GM12878 (cell line): ENCODE measurements around the gene ARHGEF38. TPM values are rescaled to one million over a fixed set of nuclear protein-coding genes. Genes with fewer than 3 reads are reported as not detected.

Experiments used
- ATAC-seq: fragments of 200-7000 bp; cut with Tn5 transposase; 3 replicates; pipeline ENCODE4 v1.9.1; 2020; ENCODE audit warnings: mild to moderate bottlenecking, moderate library complexity
- BruUV-seq: library from RNA; stranded (reverse); fragments of 400-500 nt; replicated peaks from 2 replicates; lab custom pipeline; 2021; lab: Mats Ljungman, UMichigan
- CTCF ChIA-PET: fragments of 300-600 bp; sonication (Branson Sonifier 250); formaldehyde crosslinking; extraction: SDS; loops from one replicate; lab custom pipeline; 2021; ENCODE audit warnings: inconsistent platforms; lab: Yijun Ruan, JAX
- POLR2A ChIA-PET: fragments of 350-600 bp; formaldehyde crosslinking; extraction: SDS; loops from one replicate; lab custom pipeline; 2021; ENCODE audit warnings: inconsistent platforms; lab: Charles Lee
- RAD21 ChIA-PET: fragments of 300-600 bp; sonication (Branson Sonifier 250); formaldehyde crosslinking; loops from one replicate; lab custom pipeline; 2023; ENCODE audit warnings: antibody characterized with exemption; ENCODE audit not compliant: unreplicated experiment; lab: Charles Lee
- SMC1A ChIA-PET: fragments of 300-600 bp; sonication (Branson Sonifier 250); formaldehyde crosslinking; loops from one replicate; lab custom pipeline; 2023; ENCODE audit not compliant: unreplicated experiment, uncharacterized antibody; lab: Charles Lee
- DNase-seq: peaks from one replicate; pipeline ENCODE4 v3.0.0-alpha.2; 2011; ENCODE audit warnings: low read depth, low spot score
- FAIRE-seq: peaks from 3 replicates; lab custom pipeline; 2011; peaks lifted over from hg19 to GRCh38; lab: Jason Lieb, UNC
- H2AFZ ChIP-seq: 2 replicates; pipeline ENCODE4 v1.6.0; 2011; ENCODE audit warnings: low read depth, low read length, control low read depth; ENCODE audit not compliant: control insufficient read depth
- H3K27ac ChIP-seq: 2 replicates; pipeline ENCODE4 v1.5.1; 2011; ENCODE audit warnings: control low read depth; ENCODE audit not compliant: control insufficient read depth, insufficient read depth
- H3K27me3 ChIP-seq, 2 experiments: replicated peaks in 1 of 2; 2 replicates each; pipeline versions ENCODE4 v1.6.0 to v1.6.1; 2011; ENCODE audit warnings: low read length in 1 of 2; ENCODE audit not compliant: control insufficient read depth in 2 of 2, insufficient read depth in 2 of 2
- H3K36me3 ChIP-seq, 2 experiments: 2 replicates each; pipeline ENCODE4 v1.5.1; 2011; ENCODE audit warnings: low read length in 1 of 2; ENCODE audit not compliant: control insufficient read depth in 2 of 2, insufficient read depth in 2 of 2
- H3K4me1 ChIP-seq: 2 replicates; pipeline ENCODE4 v1.6.1; 2011; ENCODE audit warnings: mild to moderate bottlenecking, low read length, moderate library complexity, mixed read lengths; ENCODE audit not compliant: control insufficient read depth, insufficient read depth
- H3K4me2 ChIP-seq: 2 replicates; pipeline ENCODE4 v1.6.0; 2011; ENCODE audit warnings: control low read depth; ENCODE audit not compliant: control insufficient read depth, insufficient read depth
- H3K4me3 ChIP-seq: fragments of 200-600 bp; sonication (generic); 2 replicates; pipeline ENCODE4 v1.5.1; 2016
- H3K79me2 ChIP-seq: 2 replicates; pipeline ENCODE4 v1.6.0; 2011; ENCODE audit warnings: low read length; ENCODE audit not compliant: control insufficient read depth, insufficient read depth
- H3K9ac ChIP-seq: 2 replicates; pipeline ENCODE4 v1.8.0; 2011; ENCODE audit warnings: low read length, control low read depth, mixed read lengths; ENCODE audit not compliant: control insufficient read depth, insufficient read depth
- H3K9me3 ChIP-seq: replicated peaks from 3 replicates; pipeline ENCODE4 v1.5.1; 2011; ENCODE audit warnings: mild to moderate bottlenecking, low read length; ENCODE audit not compliant: control insufficient read depth, insufficient read depth
- H4K20me1 ChIP-seq: 2 replicates; pipeline ENCODE4 v1.6.0; 2011; ENCODE audit not compliant: control insufficient read depth, insufficient read depth
- BCL11A ChIP-seq: IDR thresholded peaks from 2 replicates; pipeline ENCODE4 v1.6.1; 2011; ENCODE audit warnings: low read depth, low read length
- FOXM1 ChIP-seq: IDR thresholded peaks from 2 replicates; pipeline ENCODE4 v1.6.1; 2012; ENCODE audit warnings: low read depth, mild to moderate bottlenecking, inconsistent platforms, low read length, moderate library complexity
- GATAD2B ChIP-seq: fragments of 450-650 bp; conservative IDR thresholded peaks from 2 replicates; pipeline ENCODE4 v1.6.1; 2017; ENCODE audit warnings: low read depth, mild to moderate bottlenecking, moderate library complexity
- RAD21 ChIP-seq: IDR thresholded peaks from 2 replicates; pipeline ENCODE4 v1.6.1; 2011; ENCODE audit warnings: mild to moderate bottlenecking, low read depth, low read length, moderate library complexity; ENCODE audit not compliant: insufficient read depth
- SIX5 ChIP-seq: IDR thresholded peaks from 2 replicates; pipeline ENCODE4 v1.6.1; 2011; ENCODE audit warnings: mild to moderate bottlenecking, low read depth, low read length, moderate library complexity; ENCODE audit not compliant: severe bottlenecking
- SMC3 ChIP-seq: IDR thresholded peaks from 2 replicates; pipeline ENCODE4 v1.6.1; 2011; ENCODE audit warnings: low read length, improper control_type of control experiment, borderline replicate concordance
- SP1 ChIP-seq: IDR thresholded peaks from one replicate; pipeline ENCODE4 v1.6.1; 2011; ENCODE audit warnings: low read depth, low read length
- ZNF24 ChIP-seq: fragments of 450-650 bp; IDR thresholded peaks from 2 replicates; pipeline ENCODE4 v1.6.1; 2017; ENCODE audit warnings: antibody characterized with exemption, mild to moderate bottlenecking
- WGBS: methylation state at CpG from one replicate; pipeline ENCODE4 v1.1.6; 2016; ENCODE audit warnings: low lambda C conversion rate; ENCODE audit not compliant: insufficient replicate concordance, insufficient coverage; ENCODE audit errors: missing lambda C conversion rate; 5-methylcytosine and 5-hydroxymethylcytosine counted together
- in situ Hi-C: fragments of 300-500 bp; cut with MboI; formaldehyde crosslinking; loops from 9 replicates; pipeline ENCODE4 v1.14.3; 2018; ENCODE audit warnings: mixed read lengths
- intact Hi-C: fragments of 100-400 bp; cut with micrococcal nuclease; formaldehyde crosslinking; loops from one replicate; pipeline ENCODE4 v1.14.2; 2022; ENCODE audit not compliant: unreplicated experiment
- polyA plus RNA-seq, 11 experiments: library from polyadenylated mRNA; depleted of rRNA in 4 of 11; unstranded in 6 of 11; stranded (reverse) in 5 of 11; fragments of >200 nt; fragmentation: Nextera tagmentation in 4 of 11; fragmentation: Illumina TruSeq in 1 of 11; extraction: Ambion mirVana in 4 of 11; extraction: Trizol in 1 of 11; gene quantifications; 1 replicate in 1 of 11; 2 replicates in 10 of 11; pipeline versions ENCODE4 v1.2.1 to v1.2.3, GENCODE V29; 2011 to 2016; ENCODE audit warnings: inconsistent platforms in 2 of 11, missing spikeins in 2 of 11, low read depth in 1 of 11
- total RNA-seq, 4 experiments: library from RNA; depleted of rRNA in 3 of 4; stranded (reverse); fragments of >200 nt in 3 of 4; fragmentation: Illumina TruSeq in 1 of 4; extraction: Trizol in 1 of 4; gene quantifications; 2 replicates each; pipeline versions ENCODE4 v1.2.1 to v1.2.3, GENCODE V29; 2013 to 2021
- TF ChIP-seq, protein P1 (sequence below): fragments of 150-350 bp; IDR thresholded peaks from 2 replicates; pipeline ENCODE4 v1.6.1; 2014; ENCODE audit warnings: mild to moderate bottlenecking, low read depth, low read length
- TF ChIP-seq, protein P2 (sequence below), 3 experiments: IDR thresholded peaks in 2 of 3; conservative IDR thresholded peaks in 1 of 3; 2 replicates each; pipeline ENCODE4 v1.5.1; 2011; ENCODE audit warnings: low read depth in 3 of 3, low read length in 3 of 3, mild to moderate bottlenecking in 3 of 3, control low read depth in 2 of 3, moderate library complexity in 2 of 3, inconsistent platforms in 1 of 3, mixed read lengths in 1 of 3; ENCODE audit not compliant: control insufficient read depth in 2 of 3, insufficient read depth in 1 of 3; ENCODE audit errors: extremely low read depth in 1 of 3

Gene ARHGEF38
- total and polyA plus RNA-seq, 10 of the 15 experiments (the other 5 are each of a cell fraction or from before 2014, with no cell fraction given) = 0.01 to 1.1 (median 0.09) TPM; not detected in 2

DNA sequence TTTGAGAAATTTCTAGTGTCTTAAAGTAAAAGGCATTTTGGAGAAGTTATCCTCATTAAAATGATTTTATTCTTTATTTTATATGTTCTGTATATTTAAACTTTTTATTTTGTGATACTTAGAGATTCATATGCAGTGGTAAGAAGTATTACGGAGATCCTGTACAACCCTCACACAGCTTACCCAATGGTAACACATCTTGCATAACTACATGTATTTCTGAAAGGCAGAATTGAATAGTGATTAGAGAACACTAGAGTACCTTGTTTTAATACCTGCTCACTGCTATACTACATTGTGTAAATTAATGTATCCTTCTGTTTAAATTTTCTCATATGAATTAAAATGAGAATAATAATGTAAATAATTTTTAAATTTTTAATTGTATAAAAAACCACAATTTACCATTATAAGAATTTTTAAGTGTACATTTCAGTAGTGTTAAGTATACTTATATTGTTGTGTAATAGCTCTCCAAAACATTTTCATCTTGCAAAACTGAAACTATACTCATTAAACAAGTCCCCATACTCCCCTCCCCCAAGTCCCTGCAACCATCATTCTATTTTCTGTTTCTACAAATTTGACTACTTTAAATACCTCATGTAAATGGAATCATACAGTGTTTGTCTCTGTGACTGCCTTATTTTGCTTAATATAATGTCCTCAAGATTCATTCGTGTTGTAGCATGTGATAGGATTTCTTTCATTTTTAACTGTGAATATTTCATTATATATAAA, 110.7 kb downstream of the ARHGEF38 start:
- Histone ChIP-seq H2AFZ (no peak overlapping the region), H3K79me2 (no peaks in the 10 kb centered on the region), H3K27ac (no peak overlapping the region), H3K9me3 (no peaks in the 10 kb centered on the region; the same call in 2 of the 3 replicates), H4K20me1 (no peaks in the 10 kb centered on the region), H3K9ac (no peak overlapping the region), H3K36me3 (no peaks in the 10 kb centered on the region), H3K4me1 (no peaks in the 10 kb centered on the region), H3K27me3 (no peaks in the 10 kb centered on the region), H3K4me2 (no peak overlapping the region), H3K4me3 (no peak overlapping the region)
- 79% methylated on average over 2 of the region's 2 CpGs for WGBS
- SMC1A ChIA-PET = interaction anchor here (0.9 to 13.3 kb wide), 5 partner anchors 11 to 140 kb away, joined by 3 to 146 read pairs (median 4); no protein-coding TSS in a partner anchor
- TF ChIP-seq ZNF24 = no peak
- no peak for TF ChIP-seq BCL11A
- no peak for TF ChIP-seq SP1
- no peak for TF ChIP-seq GATAD2B
- FAIRE-seq = peak; percentile 27
- CTCF ChIA-PET = interaction anchor here (0.6 to 7.5 kb wide), 4 partner anchors 37 to 188 kb away, joined by 3 to 160 read pairs (median 18); partner anchors contain the start of gene PPA2
- peak; percentile 43 for ATAC-seq
- POLR2A ChIA-PET = interaction anchor here (0.7 kb wide), 1 partner anchor 167 kb away, joined by 5 read pairs; no protein-coding TSS in a partner anchor
- intact Hi-C loops = loop anchor here (10.0 kb wide), 1 partner anchor 518 kb away; the partner anchor contains the start of gene TET2
- in situ Hi-C loops = no loop called here
- RAD21 ChIA-PET = interaction anchor here (0.7 to 7.3 kb wide), 8 partner anchors 25 to 190 kb away, joined by 3 to 103 read pairs (median 4); partner anchors contain the start of gene PPA2
- no TSS peak for BruUV-seq
- DNase-seq = no peak

DNA sequence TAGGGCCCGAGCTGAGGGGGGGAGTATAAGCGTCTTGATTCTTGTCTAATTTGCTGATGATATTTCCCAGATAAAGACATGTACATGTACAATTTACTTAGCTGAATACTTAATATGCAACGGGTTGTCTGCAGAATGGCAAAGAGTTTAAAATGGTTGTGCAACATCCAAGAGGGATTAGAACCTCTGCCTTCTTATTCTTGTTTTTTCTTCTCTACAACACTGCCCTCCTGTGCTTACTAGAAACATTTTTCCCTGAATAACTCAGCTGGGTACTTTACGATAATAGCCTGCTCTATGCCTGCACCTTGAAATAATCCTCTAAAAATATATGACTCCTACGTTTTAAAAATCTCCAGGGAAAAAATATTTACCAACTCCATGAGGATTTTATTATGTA, 114.3 kb downstream of the ARHGEF38 start:
- no peaks in the 10 kb centered on the region for H3K27me3 ChIP-seq
- TF ChIP-seq RAD21 = peak; percentile 72
- TF ChIP-seq SIX5 = no peak
- TF ChIP-seq FOXM1 = no peak
- TF ChIP-seq, protein P1, sequence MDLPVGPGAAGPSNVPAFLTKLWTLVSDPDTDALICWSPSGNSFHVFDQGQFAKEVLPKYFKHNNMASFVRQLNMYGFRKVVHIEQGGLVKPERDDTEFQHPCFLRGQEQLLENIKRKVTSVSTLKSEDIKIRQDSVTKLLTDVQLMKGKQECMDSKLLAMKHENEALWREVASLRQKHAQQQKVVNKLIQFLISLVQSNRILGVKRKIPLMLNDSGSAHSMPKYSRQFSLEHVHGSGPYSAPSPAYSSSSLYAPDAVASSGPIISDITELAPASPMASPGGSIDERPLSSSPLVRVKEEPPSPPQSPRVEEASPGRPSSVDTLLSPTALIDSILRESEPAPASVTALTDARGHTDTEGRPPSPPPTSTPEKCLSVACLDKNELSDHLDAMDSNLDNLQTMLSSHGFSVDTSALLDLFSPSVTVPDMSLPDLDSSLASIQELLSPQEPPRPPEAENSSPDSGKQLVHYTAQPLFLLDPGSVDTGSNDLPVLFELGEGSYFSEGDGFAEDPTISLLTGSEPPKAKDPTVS = no peak
- TF ChIP-seq SMC3 = peak; percentile 75
- TF ChIP-seq, protein P2, sequence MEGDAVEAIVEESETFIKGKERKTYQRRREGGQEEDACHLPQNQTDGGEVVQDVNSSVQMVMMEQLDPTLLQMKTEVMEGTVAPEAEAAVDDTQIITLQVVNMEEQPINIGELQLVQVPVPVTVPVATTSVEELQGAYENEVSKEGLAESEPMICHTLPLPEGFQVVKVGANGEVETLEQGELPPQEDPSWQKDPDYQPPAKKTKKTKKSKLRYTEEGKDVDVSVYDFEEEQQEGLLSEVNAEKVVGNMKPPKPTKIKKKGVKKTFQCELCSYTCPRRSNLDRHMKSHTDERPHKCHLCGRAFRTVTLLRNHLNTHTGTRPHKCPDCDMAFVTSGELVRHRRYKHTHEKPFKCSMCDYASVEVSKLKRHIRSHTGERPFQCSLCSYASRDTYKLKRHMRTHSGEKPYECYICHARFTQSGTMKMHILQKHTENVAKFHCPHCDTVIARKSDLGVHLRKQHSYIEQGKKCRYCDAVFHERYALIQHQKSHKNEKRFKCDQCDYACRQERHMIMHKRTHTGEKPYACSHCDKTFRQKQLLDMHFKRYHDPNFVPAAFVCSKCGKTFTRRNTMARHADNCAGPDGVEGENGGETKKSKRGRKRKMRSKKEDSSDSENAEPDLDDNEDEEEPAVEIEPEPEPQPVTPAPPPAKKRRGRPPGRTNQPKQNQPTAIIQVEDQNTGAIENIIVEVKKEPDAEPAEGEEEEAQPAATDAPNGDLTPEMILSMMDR (IDR thresholded peaks at IDR 0.05 in 2 of 3, conservative IDR thresholded peaks at IDR 0.05 in 1 of 3; ENCODE audit: control insufficient read depth in 2 of 3, extremely low read depth in 1 of 3, insufficient read depth in 1 of 3, low read depth in 3 of 3, low read length in 3 of 3) = peak; percentile 28 to 44 (median 34); a peak in 4 of 6 replicates
- TF ChIP-seq, all 136 proteins: peak for 3
- intact Hi-C loops (loop anchor here (1.0 to 10.0 kb wide), 2 partner anchors 145 to 522 kb away; partner anchors contain the start of gene TET2), in situ Hi-C loops (no loop called here)
- no peak overlapping the region for H2AFZ ChIP-seq
- ChIA-PET RAD21 (interaction anchor here (0.7 to 7.3 kb wide), 24 partner anchors 30 to 524 kb away, joined by 3 to 103 read pairs (median 5); partner anchors contain the start of genes PPA2 and TET2), SMC1A (interaction anchor here (0.6 to 13.3 kb wide), 32 partner anchors 8 to 536 kb away, joined by 3 to 146 read pairs (median 5); partner anchors contain the start of gene PPA2), POLR2A (interaction anchor here (1.5 kb wide), 1 partner anchor 145 kb away, joined by 4 read pairs; no protein-coding TSS in a partner anchor), CTCF (interaction anchor here (0.6 to 7.5 kb wide), 36 partner anchors 8 to 804 kb away, joined by 3 to 160 read pairs (median 5); partner anchors contain the start of gene PPA2)
- H3K79me2 ChIP-seq = no peaks in the 10 kb centered on the region
- no TSS peak for BruUV-seq
- no peak overlapping the region for H3K9ac ChIP-seq
- H3K4me2 ChIP-seq = no peak overlapping the region
- no peak for DNase-seq
- no peak overlapping the region for H3K4me3 ChIP-seq
- H4K20me1 ChIP-seq = no peaks in the 10 kb centered on the region
- ATAC-seq = peak; percentile 85
- no peaks in the 10 kb centered on the region for H3K36me3 ChIP-seq
- H3K4me1 ChIP-seq = no peaks in the 10 kb centered on the region
- H3K9me3 ChIP-seq = no peaks in the 10 kb centered on the region; the same call in 2 of the 3 replicates
- WGBS = 36% methylated on average over 5 of the region's 5 CpGs
- no peak for FAIRE-seq
- no peak overlapping the region for H3K27ac ChIP-seq
